ENCODE data around the gene NECAP2.
"Not testable (repeated sequence)": the region's sequence is repeated elsewhere in the genome, so short reads cannot be mapped to it uniquely, and the experiment has no call there.

Gene NECAP2

GRCh38 chr1:16430606-16431005, 9.9 kb upstream of the NECAP2 start:
- no peak for DNase-seq

GRCh38 chr1:16433030-16433429, 7.5 kb upstream of the NECAP2 start:
- DNase-seq: no peak

- no peak for DNase-seq
Observed at GRCh38 chr1:16434007-16434406, 6.5 kb upstream of the NECAP2 start.

- no peak for DNase-seq
Observed at GRCh38 chr1:16434501-16434900, 6.0 kb upstream of the NECAP2 start.

GRCh38 chr1:16436946-16437474, 3.5 kb upstream of the NECAP2 start, which contains the start of gene SPATA21:
TSS of gene SPATA21 (minus strand) at chr1:16437424. CDS start at chr1:16431371, 6,053 bp downstream.
- no peak for DNase-seq

- DNase-seq: no peak
Observed at GRCh38 chr1:16438516-16438915, 2.0 kb upstream of the NECAP2 start.

- DNase-seq: no peak
Observed at GRCh38 chr1:16438924-16439323, 1.6 kb upstream of the NECAP2 start.

GRCh38 chr1:16440131-16440469, 424 bp upstream of the NECAP2 start:
- DNase-seq: no peak

- DNase-seq: no peak
Observed at GRCh38 chr1:16441282-16441665, 750 bp downstream of the NECAP2 start.

GRCh38 chr1:16442265-16442664, 1.7 kb downstream of the NECAP2 start:
- no peak for DNase-seq

- no peak for DNase-seq
Observed at GRCh38 chr1:16442941-16443340, 2.4 kb downstream of the NECAP2 start.

GRCh38 chr1:16443975-16444770, 3.6 kb downstream of the NECAP2 start:
- no peak for DNase-seq

GRCh38 chr1:16445052-16445451, 4.5 kb downstream of the NECAP2 start:
- DNase-seq: no peak

GRCh38 chr1:16446116-16446515, 5.6 kb downstream of the NECAP2 start:
- no peak for DNase-seq

- no peak for DNase-seq
Observed at GRCh38 chr1:16447641-16448040, 7.1 kb downstream of the NECAP2 start.

GRCh38 chr1:16449065-16449464, 8.5 kb downstream of the NECAP2 start:
- no peak for DNase-seq

GRCh38 chr1:16449666-16450065, 9.1 kb downstream of the NECAP2 start:
- no peak for DNase-seq

- DNase-seq: no peak
Observed at GRCh38 chr1:16450863-16451481, 10.4 kb downstream of the NECAP2 start.

GRCh38 chr1:16451841-16452528, 11.5 kb downstream of the NECAP2 start:
- DNase-seq: no peak

- DNase-seq: not testable (repeated sequence)
Observed at GRCh38 chr1:16454909-16455308, 14.4 kb downstream of the NECAP2 start.

GRCh38 chr1:16456151-16456550, 15.6 kb downstream of the NECAP2 start:
- DNase-seq: not testable (repeated sequence)

- no peak for DNase-seq
Observed at GRCh38 chr1:16458831-16459230, 18.3 kb downstream of the NECAP2 start.

GRCh38 chr1:16459352-16459925, 18.9 kb downstream of the NECAP2 start:
- DNase-seq: no peak

Measured in effector CD4-positive, alpha-beta T cell (primary cell).